Glomerular visceral epithelial cell (primary cell): ENCODE measurements around the gene TWF2.

Experiments
- DNase-seq: peaks from one replicate; pipeline ENCODE4 v3.0.0-alpha.2; 2016; ENCODE audit errors: extremely low spot score

TWF2 gene

GRCh38 chr3:52257911-52258310, 19.0 kb upstream of the TWF2 start:
- DNase-seq = no peak

- no peak for DNase-seq
These were observed 17.7 kb upstream of the TWF2 start for GRCh38 chr3:52256622-52257021.

- no peak for DNase-seq
These were observed 17.2 kb upstream of the TWF2 start for GRCh38 chr3:52256159-52256558.

DNA sequence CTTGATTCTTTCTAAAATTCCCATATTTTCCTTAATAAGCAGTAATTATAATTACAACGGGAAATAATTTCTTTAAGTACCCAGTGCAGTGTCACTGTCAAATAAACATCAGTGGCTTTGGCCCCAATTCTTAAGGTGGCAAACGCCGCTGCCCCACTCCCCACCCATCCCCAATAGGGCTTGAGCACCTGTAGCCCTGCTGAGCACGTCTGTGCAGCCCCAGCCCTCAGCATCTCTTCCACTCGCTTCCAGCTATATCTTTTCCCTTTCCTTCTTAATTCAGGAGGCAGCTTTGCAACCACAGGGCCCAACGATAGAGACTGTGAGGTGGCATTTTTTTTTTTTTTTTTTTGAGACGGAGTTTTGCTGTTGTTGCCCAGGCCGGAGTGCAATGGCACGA, 15.7 kb upstream of the TWF2 start:
- DNase-seq = no peak

DNA sequence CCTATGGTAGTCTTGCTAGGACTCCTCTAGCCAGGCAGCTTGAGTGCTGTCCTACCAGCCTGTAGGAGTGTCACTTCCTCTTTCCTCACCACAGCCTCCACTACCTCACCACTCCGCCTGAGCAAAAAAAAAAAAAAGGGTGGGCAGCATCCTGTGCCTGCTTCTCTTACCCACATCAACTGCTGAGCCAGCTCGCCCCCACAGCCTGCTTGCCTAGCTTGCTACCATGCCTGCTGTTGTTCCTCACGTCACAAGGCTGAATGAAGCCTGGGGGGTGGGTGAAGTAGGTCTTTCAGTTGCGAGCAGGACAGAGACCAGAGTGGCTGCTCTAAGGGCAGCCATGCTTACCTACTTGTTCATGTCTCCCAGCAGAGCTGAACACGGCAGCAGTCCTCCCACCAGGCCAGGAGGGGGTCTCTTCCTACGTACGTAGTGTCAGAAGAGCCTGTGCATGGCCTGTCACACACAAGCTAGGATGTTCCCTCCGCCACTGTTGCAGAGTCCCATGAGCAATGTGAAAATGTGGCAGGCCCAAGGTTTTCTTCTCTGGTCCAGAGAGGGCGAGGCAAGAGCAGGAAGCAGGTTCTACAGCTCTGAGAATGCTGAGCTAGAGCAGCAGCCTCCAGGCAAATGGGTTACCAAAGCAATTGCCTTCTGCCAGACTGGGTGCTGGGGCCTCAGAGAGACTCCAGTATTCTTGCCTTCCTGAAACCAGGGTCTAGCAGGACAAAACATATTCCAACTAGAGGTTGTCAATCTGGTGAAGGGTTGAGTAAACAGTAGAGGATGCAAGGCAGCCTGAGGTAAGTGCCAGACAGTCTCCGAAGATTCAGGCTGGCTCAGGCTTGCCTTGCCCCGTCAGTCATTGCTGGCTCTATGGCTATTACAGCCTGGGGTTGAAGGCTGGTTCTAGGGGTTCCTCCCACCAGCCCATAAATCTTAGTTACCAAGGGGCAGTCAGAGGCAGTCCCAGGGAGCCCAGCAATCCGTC, 14.7 kb upstream of the TWF2 start:
- peak; percentile 22 for DNase-seq

- DNase-seq = no peak
These were observed 11.2 kb upstream of the TWF2 start for GRCh38 chr3:52250122-52250521.

- no peak for DNase-seq
These were observed 10.7 kb upstream of the TWF2 start for GRCh38 chr3:52249683-52250082.

DNA sequence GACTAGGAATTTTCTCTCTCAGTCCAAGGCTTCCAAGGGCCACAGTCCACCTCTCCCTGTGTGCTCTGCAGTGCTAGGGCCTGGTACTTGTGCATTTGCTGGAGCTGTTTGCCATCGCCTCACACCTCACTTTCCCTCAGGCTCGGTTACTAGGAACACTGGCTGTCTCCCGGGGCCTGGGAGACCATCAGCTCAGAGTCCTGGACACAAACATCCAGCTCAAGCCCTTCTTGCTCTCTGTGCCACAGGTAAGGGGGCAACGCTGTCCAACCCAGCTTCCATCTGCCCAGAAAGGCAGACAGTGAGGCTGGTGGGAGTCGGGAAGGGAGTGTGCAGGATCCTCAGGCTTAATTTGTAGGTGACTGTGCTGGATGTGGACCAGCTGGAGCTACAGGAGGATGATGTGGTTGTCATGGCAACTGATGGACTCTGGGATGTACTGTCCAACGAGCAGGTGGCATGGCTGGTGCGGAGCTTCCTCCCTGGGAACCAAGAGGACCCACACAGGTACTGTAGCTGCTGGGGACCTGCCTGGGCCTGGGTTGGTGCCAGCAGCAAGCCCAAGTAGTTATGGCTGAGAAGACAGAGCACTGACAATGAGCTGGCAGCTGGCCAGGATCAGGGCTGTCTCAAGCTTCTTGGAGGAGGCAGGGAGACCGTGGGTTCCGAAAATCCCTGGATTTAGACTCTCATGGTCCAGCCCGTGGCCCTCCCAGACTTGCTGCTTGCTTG, 10.0 kb upstream of the TWF2 start:
- DNase-seq = peak; percentile 35

GRCh38 chr3:52248165-52248541, 9.2 kb upstream of the TWF2 start:
- DNase-seq = no peak

DNA sequence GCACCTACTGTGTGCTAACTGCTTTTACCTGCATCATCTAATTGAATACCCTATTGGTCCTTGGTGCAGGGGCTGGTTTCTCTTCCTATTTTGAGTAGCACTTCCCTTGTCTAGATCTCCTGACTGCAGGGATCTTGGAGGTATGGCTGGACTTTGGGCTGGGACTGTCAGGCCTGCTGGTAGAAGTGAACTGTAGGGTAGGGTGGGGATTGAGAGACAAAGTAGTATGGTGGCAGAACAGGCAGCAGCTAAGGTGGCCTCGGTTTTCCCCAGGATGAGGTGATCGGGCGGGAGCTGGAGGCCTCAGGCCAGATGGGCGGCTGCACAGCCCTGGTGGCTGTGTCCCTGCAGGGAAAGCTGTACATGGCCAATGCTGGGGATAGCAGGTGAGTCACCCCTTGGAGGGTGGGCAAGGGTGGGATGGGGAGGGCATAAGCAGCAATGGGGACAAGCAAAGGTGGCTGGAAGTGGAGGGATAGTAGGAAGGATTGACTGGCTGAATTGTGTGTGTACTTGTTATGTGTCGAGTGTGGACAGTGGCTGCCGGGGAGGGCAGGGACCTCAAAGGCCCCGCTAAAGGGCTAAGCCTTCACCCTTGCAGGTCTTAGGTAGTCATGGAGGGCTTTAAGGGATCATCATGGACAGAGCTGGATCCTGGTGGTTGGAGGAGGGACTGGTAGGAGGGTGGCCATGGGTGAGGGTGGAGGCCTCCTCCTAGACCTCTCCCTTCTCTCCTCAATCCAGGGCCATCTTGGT, 8.6 kb upstream of the TWF2 start:
- no peak for DNase-seq

DNA sequence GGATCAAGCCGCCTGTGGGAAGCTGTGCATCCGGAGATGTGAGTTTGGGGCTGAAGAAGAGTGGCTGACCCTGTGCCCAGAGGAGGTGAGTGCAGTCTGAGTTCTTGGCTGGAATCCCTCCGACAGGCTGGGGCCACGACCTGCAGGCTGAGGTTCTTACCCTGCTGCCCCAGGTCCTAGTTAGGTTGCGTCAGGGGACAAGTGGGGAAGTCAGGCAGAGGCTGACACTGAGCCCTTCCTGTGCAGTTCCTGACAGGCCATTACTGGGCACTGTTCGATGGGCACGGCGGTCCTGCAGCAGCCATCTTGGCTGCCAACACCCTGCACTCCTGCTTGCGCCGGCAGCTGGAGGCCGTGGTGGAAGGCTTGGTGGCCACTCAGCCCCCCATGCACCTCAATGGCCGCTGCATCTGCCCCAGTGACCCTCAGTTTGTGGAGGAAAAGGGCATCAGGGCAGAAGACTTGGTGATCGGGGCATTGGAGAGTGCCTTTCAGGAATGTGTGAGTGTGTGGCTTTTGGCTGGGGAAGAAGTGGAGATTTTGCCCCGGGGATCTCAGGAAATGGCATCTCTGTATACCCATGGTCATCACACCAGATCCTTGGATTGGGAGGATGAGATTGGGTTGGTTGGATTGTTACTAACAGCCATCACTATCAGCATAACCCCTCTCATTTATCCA, 7.9 kb upstream of the TWF2 start:
- no peak for DNase-seq

DNA sequence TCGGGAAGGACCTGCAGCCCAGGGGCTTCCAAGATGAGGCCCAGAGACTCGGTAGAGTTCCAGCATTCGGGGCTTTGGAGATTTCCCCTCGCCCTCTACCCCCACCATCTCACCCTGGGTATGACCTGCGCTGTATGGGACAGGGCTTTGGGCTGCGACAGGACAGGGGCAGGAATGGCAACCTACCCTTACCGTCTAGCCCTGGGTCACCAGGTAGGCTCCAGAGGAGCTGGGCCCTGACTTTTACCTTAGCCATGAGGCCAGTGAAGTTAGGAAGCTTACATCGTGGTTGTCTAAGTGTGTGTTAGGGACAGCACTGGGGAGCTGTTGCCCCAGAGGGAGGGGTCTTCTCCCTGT, 7.3 kb upstream of the TWF2 start:
- DNase-seq = no peak

DNA sequence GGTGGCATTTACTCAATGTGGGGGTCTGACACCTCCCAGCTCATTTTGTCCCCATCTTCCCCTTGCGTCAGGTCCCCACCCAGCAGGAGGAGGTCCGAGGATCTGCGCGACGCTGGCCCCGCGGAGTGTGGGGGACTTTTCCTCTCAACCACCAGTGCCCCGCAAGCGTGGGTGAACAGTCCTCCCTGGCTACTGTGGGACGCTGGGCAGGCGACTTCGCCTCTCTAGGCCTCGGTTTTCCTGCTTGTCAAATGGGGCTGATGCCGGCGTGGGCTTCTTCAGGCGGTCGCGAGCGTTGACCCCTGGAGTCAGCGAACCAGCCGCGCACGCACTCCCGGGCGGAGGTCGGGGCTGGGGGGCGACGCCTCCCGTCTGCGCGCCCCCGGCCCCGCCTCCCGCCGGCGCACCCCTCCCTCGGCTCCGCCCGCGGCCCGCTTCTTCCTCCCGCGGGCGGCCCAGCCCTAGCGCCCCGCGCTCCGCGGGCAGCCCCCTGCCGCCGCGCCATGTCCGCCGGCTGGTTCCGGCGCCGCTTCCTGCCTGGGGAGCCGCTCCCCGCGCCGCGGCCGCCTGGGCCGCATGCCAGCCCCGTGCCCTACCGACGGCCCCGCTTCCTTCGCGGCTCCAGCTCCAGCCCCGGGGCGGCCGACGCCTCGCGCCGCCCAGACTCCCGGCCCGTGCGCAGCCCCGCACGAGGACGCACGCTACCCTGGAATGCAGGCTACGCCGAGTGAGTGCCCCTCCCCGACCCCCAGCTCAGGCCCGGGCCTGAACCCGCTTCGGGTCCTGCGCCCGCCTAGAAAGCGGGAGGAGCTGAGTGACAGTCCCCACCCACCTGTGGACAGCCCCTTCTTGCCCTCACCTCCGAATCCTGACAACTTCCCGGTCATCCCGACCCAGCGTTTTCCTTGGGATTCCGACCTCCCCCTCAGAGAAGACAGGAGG, 6.6 kb upstream of the TWF2 start, which contains the start of gene PPM1M:
PPM1M (plus strand) TSS at position 438 of the 942 bp plus-strand sequence; CDS start at position 504, 66 bp downstream.
- peak; percentile 16 for DNase-seq

- peak; percentile 12 for DNase-seq
These were observed 5.1 kb upstream of the TWF2 start for GRCh38 chr3:52243791-52244628.

DNA sequence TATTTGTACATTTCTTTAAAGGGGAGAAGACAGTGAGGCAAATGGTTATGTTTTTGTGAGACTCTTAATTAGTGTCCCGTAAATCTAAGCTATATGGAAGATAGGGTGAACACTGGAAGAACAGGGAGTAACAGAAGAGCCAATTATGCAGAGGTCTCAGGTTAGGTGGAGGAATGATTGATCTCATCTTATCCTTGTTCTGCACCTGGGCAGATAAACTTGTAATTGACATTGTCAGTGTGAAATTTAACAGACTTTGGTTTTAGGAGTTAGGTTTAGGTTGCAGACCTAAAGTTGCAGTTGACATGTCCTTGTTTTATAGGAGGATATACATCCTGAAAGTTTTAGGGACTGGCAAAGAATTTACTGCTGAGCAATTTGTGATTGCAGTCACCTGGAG, 3.1 kb upstream of the TWF2 start:
- no peak for DNase-seq

DNA sequence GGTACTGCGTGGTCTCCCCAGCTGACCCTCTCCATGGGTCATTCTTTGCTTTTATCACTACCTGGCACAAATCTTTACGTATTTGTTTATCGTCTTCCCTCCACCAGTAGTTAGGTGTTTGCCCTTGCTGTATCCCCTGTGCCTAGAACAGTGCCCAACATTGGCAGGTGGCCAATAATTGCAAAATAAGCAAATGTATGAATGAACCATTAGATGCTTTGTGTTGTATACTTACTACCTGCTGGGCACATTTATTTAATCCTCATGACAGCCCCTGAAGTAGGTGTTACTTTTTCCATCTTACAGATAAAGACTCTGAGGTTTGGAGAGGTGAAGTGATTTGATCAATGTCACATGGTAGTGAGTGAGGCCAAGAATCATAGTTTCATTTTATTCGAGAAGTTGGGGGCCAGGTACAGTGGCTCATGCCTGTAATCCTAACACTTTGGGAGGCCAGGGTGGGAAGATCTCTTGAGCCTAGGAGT, 2.0 kb upstream of the TWF2 start:
- no peak for DNase-seq

DNA sequence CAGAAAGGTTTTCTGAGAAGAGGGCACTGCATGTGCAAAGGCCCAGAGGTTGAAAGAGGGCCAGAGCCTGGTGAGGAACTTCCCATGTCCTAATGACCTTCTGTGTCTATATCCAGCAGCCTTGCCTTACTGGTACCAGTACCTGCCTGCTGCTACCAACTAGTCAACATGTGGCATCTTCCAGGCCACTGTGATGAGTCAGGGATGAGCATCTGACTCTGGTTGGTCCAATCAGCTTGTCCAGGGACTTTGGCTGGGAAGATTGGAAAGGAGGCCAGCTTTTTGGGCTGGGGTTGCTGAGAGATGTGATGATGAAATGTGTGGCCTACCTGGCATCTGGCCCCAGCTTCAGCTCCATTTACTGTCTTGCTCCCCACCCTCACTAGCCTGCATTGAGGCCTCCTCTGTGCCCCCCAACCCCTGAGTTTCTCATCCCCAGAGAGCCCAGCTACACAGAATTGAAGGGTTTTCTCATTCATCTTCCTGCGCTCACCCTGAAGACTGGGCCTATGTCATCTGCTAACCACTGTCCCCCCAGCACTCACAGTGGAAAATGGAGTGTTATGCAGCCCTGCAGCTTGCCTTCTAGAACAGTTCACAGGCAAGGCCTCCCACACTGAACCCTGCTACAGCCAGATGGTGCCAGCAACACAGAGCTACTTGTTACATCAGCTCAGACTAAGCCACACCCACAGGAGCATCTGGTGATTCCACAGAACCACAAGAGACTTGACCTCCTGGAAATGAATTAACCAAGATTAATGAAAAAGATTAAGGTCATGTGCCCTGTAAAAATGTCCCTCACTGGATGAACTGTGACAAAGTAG, 1.3 kb upstream of the TWF2 start:
- DNase-seq = peak; percentile 63

GRCh38 chr3:52238193-52238760, 681 bp downstream of the TWF2 start:
- DNase-seq = no peak
